ENCODE measurements around the gene HNRNPH2.

- TF ChIP-seq CTCF (IDR thresholded peaks at IDR 0.05) (no peak), POLR2A (IDR thresholded peaks at IDR 0.05) (no peak)
Observed at GRCh38 chrX:101442085-101442484, 34.1 kb downstream of the HNRNPH2 start.

Measured in tibial nerve (tissue), 3 donors.